Neural cell (in vitro differentiated cells): ENCODE results near the gene CHRM4. TPM values are rescaled to one million over a fixed set of nuclear protein-coding genes. Genes with fewer than 3 reads are reported as not detected.

ENCODE experiments used
- H2AFZ ChIP-seq: fragments of 200-600, 300-800 bp; sonication (generic), shearing (Covaris generic); 2 replicates; pipeline ENCODE4 v1.6.0; 2014; ENCODE audit warnings: low read depth, mild to moderate bottlenecking, antibody characterized with exemption, low read length, moderate library complexity
- H3F3A ChIP-seq: fragments of 200-600 bp; shearing (Covaris generic); 2 replicates; pipeline ENCODE4 v1.6.1; 2016; ENCODE audit warnings: mild to moderate bottlenecking, moderate library complexity, mixed read lengths, antibody characterized with exemption, low read length; ENCODE audit not compliant: insufficient read depth, poor library complexity, severe bottlenecking
- H3K27ac ChIP-seq: fragments of 200-600, 300-800 bp; sonication (generic), shearing (Covaris generic); 2 replicates; pipeline ENCODE4 v1.5.1; 2014; ENCODE audit warnings: mild to moderate bottlenecking, low read length, moderate library complexity
- H3K27me3 ChIP-seq: fragments of 300-800, 200-600 bp; sonication (generic), shearing (Covaris generic); 2 replicates; pipeline ENCODE4 v1.6.0; 2014; ENCODE audit warnings: mild to moderate bottlenecking, low read depth, low read length, moderate library complexity; ENCODE audit not compliant: insufficient read depth
- H3K36me3 ChIP-seq: fragments of 300-800, 200-600 bp; sonication (generic), shearing (Covaris generic); 2 replicates; pipeline ENCODE4 v1.5.1; 2014; ENCODE audit warnings: mild to moderate bottlenecking, antibody characterized with exemption, low read length, moderate library complexity; ENCODE audit not compliant: insufficient read depth
- H3K4me2 ChIP-seq: fragments of 300-800, 200-600 bp; sonication (generic), shearing (Covaris generic); 2 replicates; pipeline ENCODE4 v1.6.0; 2014; ENCODE audit warnings: mild to moderate bottlenecking, low read length
- H3K4me3 ChIP-seq: fragments of 300-800, 200-600 bp; sonication (generic), shearing (Covaris generic); 2 replicates; pipeline ENCODE4 v1.5.1; 2014; ENCODE audit warnings: mild to moderate bottlenecking, low read length, moderate library complexity
- H3K79me2 ChIP-seq: fragments of 200-600 bp; shearing (Covaris generic); replicated peaks from 2 replicates; pipeline ENCODE4 v1.6.0; 2014; ENCODE audit warnings: mild to moderate bottlenecking, low read length, moderate library complexity; ENCODE audit not compliant: insufficient read depth
- H3K9ac ChIP-seq: fragments of 300-800, 200-600 bp; sonication (generic), shearing (Covaris generic); 2 replicates; pipeline ENCODE4 v1.6.1; 2016; ENCODE audit warnings: mild to moderate bottlenecking, low read length, mixed read lengths
- H3K9me2 ChIP-seq: fragments of 200-600 bp; shearing (Covaris generic); 2 replicates; pipeline ENCODE4 v1.6.1; 2016; ENCODE audit warnings: mild to moderate bottlenecking, low read length, mixed read lengths; ENCODE audit not compliant: insufficient read depth
- H3K9me3 ChIP-seq: fragments of 200-600, 300-800 bp; sonication (generic), shearing (Covaris generic); 2 replicates; pipeline ENCODE4 v1.6.1; 2016; ENCODE audit warnings: mild to moderate bottlenecking, mixed run types, low read length, moderate library complexity, mixed read lengths
- H4K20me1 ChIP-seq: fragments of 200-600 bp; shearing (Covaris generic); 2 replicates; pipeline ENCODE4 v1.6.1; 2016; ENCODE audit warnings: mild to moderate bottlenecking, mixed run types; ENCODE audit not compliant: insufficient read depth
- EP300 ChIP-seq: fragments of 450-650 bp; conservative IDR thresholded peaks from 2 replicates; pipeline ENCODE4 v1.6.1; 2014; ENCODE audit warnings: antibody characterized with exemption, mild to moderate bottlenecking, moderate library complexity; ENCODE audit not compliant: poor library complexity, severe bottlenecking
- EZH2 ChIP-seq: fragments of 200-600, 300-800 bp; shearing (Covaris generic), sonication (generic); IDR thresholded peaks from 2 replicates; pipeline ENCODE4 v1.6.1; 2014; ENCODE audit warnings: antibody characterized with exemption, low read length, borderline replicate concordance, mild to moderate bottlenecking; ENCODE audit not compliant: insufficient read depth, poor library complexity, severe bottlenecking
- MXI1 ChIP-seq: fragments of 450-650 bp; conservative IDR thresholded peaks from 2 replicates; pipeline ENCODE4 v1.6.1; 2014; ENCODE audit warnings: antibody characterized with exemption, mild to moderate bottlenecking; ENCODE audit not compliant: poor library complexity, severe bottlenecking
- POLR2AphosphoS5 ChIP-seq: IDR thresholded peaks from 2 replicates; pipeline ENCODE4 v1.6.1; 2012
- RAD21 ChIP-seq: fragments of 450-650 bp; conservative IDR thresholded peaks from 2 replicates; pipeline ENCODE4 v1.6.1; 2014; ENCODE audit warnings: antibody characterized with exemption, mild to moderate bottlenecking, moderate library complexity
- SMC3 ChIP-seq: fragments of 450-650 bp; conservative IDR thresholded peaks from 2 replicates; pipeline ENCODE4 v1.6.1; 2014; ENCODE audit warnings: antibody characterized with exemption, mild to moderate bottlenecking, moderate library complexity; ENCODE audit not compliant: poor library complexity
- TAF1 ChIP-seq: IDR thresholded peaks from 2 replicates; pipeline ENCODE4 v1.6.1; 2012; ENCODE audit warnings: low read depth
- polyA plus RNA-seq: library from polyadenylated mRNA; depleted of rRNA; stranded (reverse); fragments of >200 nt; gene quantifications from 2 replicates; pipeline ENCODE4 v1.2.3, GENCODE V29; 2014
- TF ChIP-seq, protein P1 (sequence below): IDR thresholded peaks from 2 replicates; pipeline ENCODE4 v1.6.1; 2012; ENCODE audit warnings: borderline replicate concordance
- TF ChIP-seq, protein P2 (sequence below): fragments of 450-650 bp; IDR thresholded peaks from 2 replicates; pipeline ENCODE4 v1.5.1; 2014; ENCODE audit warnings: antibody characterized with exemption, mild to moderate bottlenecking, moderate library complexity; ENCODE audit not compliant: poor library complexity, severe bottlenecking

Gene CHRM4
- polyA plus RNA-seq, 1 donor from 2014 or later = 8.2 TPM

DNA sequence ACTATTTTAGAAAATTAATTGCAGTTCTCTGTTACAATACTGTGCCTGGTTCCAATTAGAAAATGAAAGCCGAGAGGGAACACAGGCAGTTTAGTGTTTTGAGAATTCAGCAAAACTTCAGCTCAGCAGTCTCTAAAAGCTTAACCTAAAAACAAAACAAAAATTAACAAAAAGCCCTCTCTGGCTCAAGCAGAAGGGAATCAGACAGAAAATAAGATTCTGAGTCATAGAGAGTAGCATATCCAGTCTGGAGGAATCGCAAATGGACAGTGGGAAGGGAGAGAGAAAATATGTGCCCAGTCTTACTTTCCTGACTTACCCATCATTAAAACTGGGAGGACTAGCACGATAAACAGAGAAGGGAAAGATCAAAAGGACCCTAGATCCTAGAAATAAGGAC is 38.1 kb upstream of the CHRM4 start:
- Histone ChIP-seq H4K20me1 (no peaks in the 10 kb centered on the region), H3K9me3 (no peaks in the 10 kb centered on the region), H3K79me2 (no peaks in the 10 kb centered on the region), H3K9me2 (no peaks in the 10 kb centered on the region), H3K4me2 (no peak overlapping the region), H3K27me3 (no peaks in the 10 kb centered on the region), H3K27ac (no peak overlapping the region), H3K9ac (no peak overlapping the region), H3K4me3 (no peak overlapping the region), H2AFZ (no peak overlapping the region), H3K36me3 (peaks cover 10% of the 10 kb centered on the region), H3F3A (no peaks in the 10 kb centered on the region)
- TF ChIP-seq MXI1 = no peak
- no peak for TF ChIP-seq EZH2
- TF ChIP-seq, protein P1, sequence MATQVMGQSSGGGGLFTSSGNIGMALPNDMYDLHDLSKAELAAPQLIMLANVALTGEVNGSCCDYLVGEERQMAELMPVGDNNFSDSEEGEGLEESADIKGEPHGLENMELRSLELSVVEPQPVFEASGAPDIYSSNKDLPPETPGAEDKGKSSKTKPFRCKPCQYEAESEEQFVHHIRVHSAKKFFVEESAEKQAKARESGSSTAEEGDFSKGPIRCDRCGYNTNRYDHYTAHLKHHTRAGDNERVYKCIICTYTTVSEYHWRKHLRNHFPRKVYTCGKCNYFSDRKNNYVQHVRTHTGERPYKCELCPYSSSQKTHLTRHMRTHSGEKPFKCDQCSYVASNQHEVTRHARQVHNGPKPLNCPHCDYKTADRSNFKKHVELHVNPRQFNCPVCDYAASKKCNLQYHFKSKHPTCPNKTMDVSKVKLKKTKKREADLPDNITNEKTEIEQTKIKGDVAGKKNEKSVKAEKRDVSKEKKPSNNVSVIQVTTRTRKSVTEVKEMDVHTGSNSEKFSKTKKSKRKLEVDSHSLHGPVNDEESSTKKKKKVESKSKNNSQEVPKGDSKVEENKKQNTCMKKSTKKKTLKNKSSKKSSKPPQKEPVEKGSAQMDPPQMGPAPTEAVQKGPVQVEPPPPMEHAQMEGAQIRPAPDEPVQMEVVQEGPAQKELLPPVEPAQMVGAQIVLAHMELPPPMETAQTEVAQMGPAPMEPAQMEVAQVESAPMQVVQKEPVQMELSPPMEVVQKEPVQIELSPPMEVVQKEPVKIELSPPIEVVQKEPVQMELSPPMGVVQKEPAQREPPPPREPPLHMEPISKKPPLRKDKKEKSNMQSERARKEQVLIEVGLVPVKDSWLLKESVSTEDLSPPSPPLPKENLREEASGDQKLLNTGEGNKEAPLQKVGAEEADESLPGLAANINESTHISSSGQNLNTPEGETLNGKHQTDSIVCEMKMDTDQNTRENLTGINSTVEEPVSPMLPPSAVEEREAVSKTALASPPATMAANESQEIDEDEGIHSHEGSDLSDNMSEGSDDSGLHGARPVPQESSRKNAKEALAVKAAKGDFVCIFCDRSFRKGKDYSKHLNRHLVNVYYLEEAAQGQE = no peak
- TF ChIP-seq, protein P2, sequence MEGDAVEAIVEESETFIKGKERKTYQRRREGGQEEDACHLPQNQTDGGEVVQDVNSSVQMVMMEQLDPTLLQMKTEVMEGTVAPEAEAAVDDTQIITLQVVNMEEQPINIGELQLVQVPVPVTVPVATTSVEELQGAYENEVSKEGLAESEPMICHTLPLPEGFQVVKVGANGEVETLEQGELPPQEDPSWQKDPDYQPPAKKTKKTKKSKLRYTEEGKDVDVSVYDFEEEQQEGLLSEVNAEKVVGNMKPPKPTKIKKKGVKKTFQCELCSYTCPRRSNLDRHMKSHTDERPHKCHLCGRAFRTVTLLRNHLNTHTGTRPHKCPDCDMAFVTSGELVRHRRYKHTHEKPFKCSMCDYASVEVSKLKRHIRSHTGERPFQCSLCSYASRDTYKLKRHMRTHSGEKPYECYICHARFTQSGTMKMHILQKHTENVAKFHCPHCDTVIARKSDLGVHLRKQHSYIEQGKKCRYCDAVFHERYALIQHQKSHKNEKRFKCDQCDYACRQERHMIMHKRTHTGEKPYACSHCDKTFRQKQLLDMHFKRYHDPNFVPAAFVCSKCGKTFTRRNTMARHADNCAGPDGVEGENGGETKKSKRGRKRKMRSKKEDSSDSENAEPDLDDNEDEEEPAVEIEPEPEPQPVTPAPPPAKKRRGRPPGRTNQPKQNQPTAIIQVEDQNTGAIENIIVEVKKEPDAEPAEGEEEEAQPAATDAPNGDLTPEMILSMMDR = no peak
- TF ChIP-seq SMC3 = no peak
- no peak for TF ChIP-seq EP300
- TF ChIP-seq RAD21 = no peak

DNA sequence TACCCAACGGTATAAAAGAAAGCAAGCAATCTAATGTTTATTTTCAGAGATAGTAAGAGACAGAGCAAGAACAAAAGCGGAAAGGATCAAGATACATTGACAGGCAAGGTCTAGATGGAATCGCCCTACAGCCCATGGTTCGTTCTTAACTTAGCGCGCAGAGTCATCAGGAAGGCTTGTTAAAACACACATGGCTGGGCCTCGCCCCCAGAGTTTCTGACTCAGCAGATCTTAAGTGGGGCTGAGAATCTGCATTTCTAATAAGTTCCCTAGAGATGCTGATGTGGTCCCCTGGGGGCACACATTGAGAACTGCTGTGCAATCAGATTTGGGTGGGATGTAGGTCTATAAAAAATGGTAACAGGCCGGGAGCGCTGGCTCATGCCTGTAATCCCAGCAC is 35.8 kb upstream of the CHRM4 start:
- TF ChIP-seq, protein P1 = no peak
- no peak for TF ChIP-seq MXI1
- TF ChIP-seq RAD21 = no peak
- TF ChIP-seq, protein P2 = no peak
- no peak for TF ChIP-seq SMC3
- TF ChIP-seq TAF1 = no peak
- TF ChIP-seq EP300 = no peak
- no peak for TF ChIP-seq EZH2
- TF ChIP-seq POLR2AphosphoS5 = no peak
- H3K36me3 ChIP-seq = no peaks in the 10 kb centered on the region

More for the DNA sequence above, 35.8 kb upstream of the CHRM4 start:
- H3K27me3 ChIP-seq = no peaks in the 10 kb centered on the region
- no peaks in the 10 kb centered on the region for H3F3A ChIP-seq
- no peaks in the 10 kb centered on the region for H3K79me2 ChIP-seq
- no peak overlapping the region for H3K4me2 ChIP-seq
- no peak overlapping the region for H2AFZ ChIP-seq
- H3K4me3 ChIP-seq = no peak overlapping the region
- H3K9ac ChIP-seq = no peak overlapping the region
- H3K9me2 ChIP-seq = no peaks in the 10 kb centered on the region
- H3K9me3 ChIP-seq = no peaks in the 10 kb centered on the region
- no peak overlapping the region for H3K27ac ChIP-seq
- no peaks in the 10 kb centered on the region for H4K20me1 ChIP-seq
